Liver (tissue), 9 donors: ENCODE data around the gene DNM2. TPM values are rescaled to one million over a fixed set of nuclear protein-coding genes. Genes with fewer than 3 reads are reported as not detected.
"Not testable (repeated sequence)": the region's sequence is repeated elsewhere in the genome, so short reads cannot be mapped to it uniquely, and the experiment has no call there.

Experiments used
- DNase-seq: peaks from one replicate; pipeline ENCODE4 v3.0.0-alpha.2; 2017; ENCODE audit warnings: low spot score
- H3K27ac ChIP-seq, 2 donors: one replicate each; pipeline ENCODE4 v1.7.0; 2013; ENCODE audit warnings: inconsistent platforms in 2 of 2, low read length in 2 of 2, control low read depth in 1 of 2, low read depth in 1 of 2, mild to moderate bottlenecking in 1 of 2
- H3K27me3 ChIP-seq, 4 donors: one replicate each; pipeline versions ENCODE4 v1.6.1 to v1.7.0; 2013; ENCODE audit warnings: low read length in 3 of 4, inconsistent platforms in 1 of 4, mild to moderate bottlenecking in 1 of 4, moderate library complexity in 1 of 4; ENCODE audit not compliant: control insufficient read depth in 4 of 4, insufficient read depth in 4 of 4
- H3K36me3 ChIP-seq, 4 donors: one replicate each; pipeline versions ENCODE4 v1.6.1 to v1.7.0; 2013; ENCODE audit warnings: low read length in 3 of 4, mild to moderate bottlenecking in 3 of 4, low read depth in 1 of 4, moderate library complexity in 1 of 4; ENCODE audit not compliant: control insufficient read depth in 4 of 4, insufficient read depth in 3 of 4
- H3K4me1 ChIP-seq, 4 donors: one replicate each; pipeline versions ENCODE4 v1.6.1 to v1.7.0; 2013; ENCODE audit warnings: low read length in 3 of 4, mild to moderate bottlenecking in 3 of 4, moderate library complexity in 1 of 4; ENCODE audit not compliant: control insufficient read depth in 4 of 4, insufficient read depth in 4 of 4
- H3K4me3 ChIP-seq, 3 donors: one replicate each; pipeline versions ENCODE4 v1.6.1 to v1.7.0; 2013; ENCODE audit warnings: low read length in 3 of 3, control low read depth in 1 of 3, low read depth in 1 of 3, mild to moderate bottlenecking in 1 of 3
- H3K9ac ChIP-seq, 2 donors: one replicate each; pipeline ENCODE4 v1.7.0; 2013; ENCODE audit warnings: low read length in 2 of 2, mild to moderate bottlenecking in 2 of 2, moderate library complexity in 2 of 2, control low read depth in 1 of 2, low read depth in 1 of 2
- H3K9me3 ChIP-seq, 4 donors: one replicate each; pipeline versions ENCODE4 v1.6.1 to v1.7.0; 2013; ENCODE audit warnings: low read length in 3 of 4; ENCODE audit not compliant: control insufficient read depth in 4 of 4
- EGR1 ChIP-seq, 2 donors: IDR thresholded peaks; 2 replicates each; pipeline ENCODE4 v1.6.1; 2016 to 2018; ENCODE audit warnings: antibody characterized with exemption in 2 of 2, low read depth in 2 of 2
- FOXA2 ChIP-seq: IDR thresholded peaks from 2 replicates; pipeline ENCODE4 v1.6.1; 2016; ENCODE audit warnings: antibody characterized with exemption
- HNF4A ChIP-seq, 2 donors: conservative IDR thresholded peaks; 2 replicates each; pipeline ENCODE4 v1.6.1; 2016; ENCODE audit warnings: antibody characterized with exemption in 2 of 2, mild to moderate bottlenecking in 2 of 2
- HNF4G ChIP-seq: IDR thresholded peaks from 2 replicates; pipeline ENCODE4 v1.6.1; 2016; ENCODE audit warnings: antibody characterized with exemption
- NR2F2 ChIP-seq: IDR thresholded peaks from 2 replicates; pipeline ENCODE4 v1.6.1; 2016; ENCODE audit warnings: antibody characterized with exemption
- SP1 ChIP-seq: IDR thresholded peaks from 2 replicates; pipeline ENCODE4 v1.6.1; 2018; ENCODE audit warnings: antibody characterized with exemption, mild to moderate bottlenecking
- YY1 ChIP-seq: IDR thresholded peaks from 2 replicates; pipeline ENCODE4 v1.6.1; 2016; ENCODE audit warnings: antibody characterized with exemption, mild to moderate bottlenecking
- WGBS: extraction: QIAGEN DNeasy Blood & Tissue Kit; methylation state at CpG from one replicate; pipeline ENCODE4 v1.1.7; 2013; 5-methylcytosine and 5-hydroxymethylcytosine counted together
- polyA plus RNA-seq, 2 donors: library from polyadenylated mRNA; stranded (reverse) in 1 of 2; unstranded in 1 of 2; fragments of 200-250 nt in 1 of 2; fragments of >200 nt in 1 of 2; fragmentation: Nextera tagmentation in 1 of 2; extraction: Ambion mirVana in 1 of 2; gene quantifications; one replicate each; pipeline versions ENCODE4 v1.2.1 to v1.2.3, GENCODE V29; 2013 to 2015
- total RNA-seq, 2 donors: library from RNA; depleted of rRNA; stranded (reverse); fragments of >200 nt; gene quantifications; one replicate each; pipeline ENCODE4 v1.2.3, GENCODE V29; 2014
- TF ChIP-seq, protein P1 (sequence below): IDR thresholded peaks from 2 replicates; pipeline ENCODE4 v1.6.1; 2016; ENCODE audit warnings: antibody characterized with exemption
- TF ChIP-seq, protein P2 (sequence below): IDR thresholded peaks from 2 replicates; pipeline ENCODE4 v1.6.1; 2016; ENCODE audit warnings: antibody characterized with exemption, mild to moderate bottlenecking
- TF ChIP-seq, protein P3 (sequence below): IDR thresholded peaks from 2 replicates; pipeline ENCODE4 v1.6.1; 2016; ENCODE audit warnings: antibody characterized with exemption
- donor health status: healthy.
- donor health status: healthy.
- donor health status: healthy.
- donor health status: healthy.
- donor health status: healthy.

Gene DNM2
- total and polyA plus RNA-seq, 4 donors, result 23.1 to 95.1 (median 59.1) TPM

DNA sequence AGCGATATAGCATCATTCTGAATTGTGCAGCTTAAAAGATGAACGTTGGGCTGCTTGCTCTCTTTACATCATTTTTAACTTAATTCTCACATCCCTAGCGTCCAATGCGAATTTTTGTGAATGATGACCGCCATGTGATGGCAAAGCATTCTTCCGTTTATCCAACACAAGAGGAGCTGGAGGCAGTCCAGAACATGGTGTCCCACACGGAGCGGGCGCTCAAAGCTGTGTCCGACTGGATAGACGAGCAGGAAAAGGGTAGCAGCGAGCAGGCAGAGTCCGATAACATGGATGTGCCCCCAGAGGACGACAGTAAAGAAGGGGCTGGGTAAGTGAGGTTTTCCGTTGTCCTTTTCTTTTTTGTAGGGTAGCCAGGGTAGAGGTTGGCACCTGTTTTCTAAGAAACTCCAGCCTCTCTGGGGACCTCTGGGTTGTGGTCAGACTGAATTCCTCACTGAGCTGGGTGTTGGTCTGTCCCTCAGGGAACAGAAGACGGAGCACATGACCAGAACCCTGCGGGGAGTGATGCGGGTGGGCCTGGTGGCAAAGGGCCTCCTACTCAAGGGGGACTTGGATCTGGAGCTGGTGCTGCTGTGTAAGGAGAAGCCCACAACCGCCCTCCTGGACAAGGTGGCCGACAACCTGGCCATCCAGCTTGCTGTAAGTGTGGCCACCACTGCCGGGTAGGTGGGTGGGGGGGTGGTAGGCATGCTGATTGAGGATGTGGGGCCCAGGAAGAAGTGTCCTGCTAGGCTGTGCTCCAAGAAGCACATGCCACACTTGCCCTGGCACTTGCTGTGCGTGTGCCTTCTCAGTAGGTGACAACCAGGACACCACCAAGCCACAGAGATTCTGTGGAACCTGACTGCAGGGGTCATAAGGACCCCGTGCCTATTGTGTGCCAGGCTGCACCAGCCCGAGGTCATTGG is 46.7 kb upstream of the DNM2 start:
- Histone ChIP-seq H3K4me1 (peaks cover 3 to 19% (median 10%) of the 10 kb centered on the region in 4 donors), H3K27me3 (no peaks in the 10 kb centered on the region), H3K9ac (no peak overlapping the region), H3K4me3 (no peak overlapping the region), H3K36me3 (peaks cover 3 to 26% (median 6%) of the 10 kb centered on the region in 4 donors), H3K27ac (no peak overlapping the region), H3K9me3 (no peaks in the 10 kb centered on the region)
- 91% methylated on average over 24 of the region's 24 CpGs for WGBS
- DNase-seq, result no peak
- TF ChIP-seq, protein P1, sequence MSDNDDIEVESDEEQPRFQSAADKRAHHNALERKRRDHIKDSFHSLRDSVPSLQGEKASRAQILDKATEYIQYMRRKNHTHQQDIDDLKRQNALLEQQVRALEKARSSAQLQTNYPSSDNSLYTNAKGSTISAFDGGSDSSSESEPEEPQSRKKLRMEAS, result no peak
- TF ChIP-seq NR2F2, result no peak
- no peak for TF ChIP-seq YY1
- no peak for TF ChIP-seq EGR1 (IDR thresholded peaks at IDR 0.05; ENCODE audit: low read depth in 2 of 2)
- TF ChIP-seq HNF4G, result no peak
- no peak for TF ChIP-seq SP1
- TF ChIP-seq FOXA2, result no peak
- TF ChIP-seq, protein P2, sequence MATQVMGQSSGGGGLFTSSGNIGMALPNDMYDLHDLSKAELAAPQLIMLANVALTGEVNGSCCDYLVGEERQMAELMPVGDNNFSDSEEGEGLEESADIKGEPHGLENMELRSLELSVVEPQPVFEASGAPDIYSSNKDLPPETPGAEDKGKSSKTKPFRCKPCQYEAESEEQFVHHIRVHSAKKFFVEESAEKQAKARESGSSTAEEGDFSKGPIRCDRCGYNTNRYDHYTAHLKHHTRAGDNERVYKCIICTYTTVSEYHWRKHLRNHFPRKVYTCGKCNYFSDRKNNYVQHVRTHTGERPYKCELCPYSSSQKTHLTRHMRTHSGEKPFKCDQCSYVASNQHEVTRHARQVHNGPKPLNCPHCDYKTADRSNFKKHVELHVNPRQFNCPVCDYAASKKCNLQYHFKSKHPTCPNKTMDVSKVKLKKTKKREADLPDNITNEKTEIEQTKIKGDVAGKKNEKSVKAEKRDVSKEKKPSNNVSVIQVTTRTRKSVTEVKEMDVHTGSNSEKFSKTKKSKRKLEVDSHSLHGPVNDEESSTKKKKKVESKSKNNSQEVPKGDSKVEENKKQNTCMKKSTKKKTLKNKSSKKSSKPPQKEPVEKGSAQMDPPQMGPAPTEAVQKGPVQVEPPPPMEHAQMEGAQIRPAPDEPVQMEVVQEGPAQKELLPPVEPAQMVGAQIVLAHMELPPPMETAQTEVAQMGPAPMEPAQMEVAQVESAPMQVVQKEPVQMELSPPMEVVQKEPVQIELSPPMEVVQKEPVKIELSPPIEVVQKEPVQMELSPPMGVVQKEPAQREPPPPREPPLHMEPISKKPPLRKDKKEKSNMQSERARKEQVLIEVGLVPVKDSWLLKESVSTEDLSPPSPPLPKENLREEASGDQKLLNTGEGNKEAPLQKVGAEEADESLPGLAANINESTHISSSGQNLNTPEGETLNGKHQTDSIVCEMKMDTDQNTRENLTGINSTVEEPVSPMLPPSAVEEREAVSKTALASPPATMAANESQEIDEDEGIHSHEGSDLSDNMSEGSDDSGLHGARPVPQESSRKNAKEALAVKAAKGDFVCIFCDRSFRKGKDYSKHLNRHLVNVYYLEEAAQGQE, result no peak
- no peak for TF ChIP-seq HNF4A (conservative IDR thresholded peaks at IDR 0.05)
- TF ChIP-seq, protein P3, sequence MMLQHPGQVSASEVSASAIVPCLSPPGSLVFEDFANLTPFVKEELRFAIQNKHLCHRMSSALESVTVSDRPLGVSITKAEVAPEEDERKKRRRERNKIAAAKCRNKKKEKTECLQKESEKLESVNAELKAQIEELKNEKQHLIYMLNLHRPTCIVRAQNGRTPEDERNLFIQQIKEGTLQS, result no peak

DNA sequence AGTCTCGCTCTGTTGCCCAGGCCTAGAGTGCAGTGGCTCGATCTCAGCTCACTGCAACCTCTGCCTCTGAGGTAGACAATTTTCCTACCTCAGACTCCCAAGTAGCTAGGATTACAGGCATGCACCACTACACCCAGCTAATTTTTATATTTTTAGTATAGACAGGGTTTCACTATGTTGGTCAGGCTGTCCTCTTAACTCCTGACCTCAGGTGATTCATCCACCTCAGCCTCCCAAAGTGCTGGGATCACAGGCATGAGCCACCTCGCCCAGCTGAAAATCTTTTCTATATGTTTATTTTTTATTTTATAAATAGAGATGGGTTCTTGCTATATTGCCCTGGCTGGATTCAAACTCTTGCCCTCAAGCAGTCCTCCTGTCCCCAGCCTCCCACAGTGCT is 46.0 kb upstream of the DNM2 start:
- not testable (repeated sequence) for H3K4me3 ChIP-seq, H3K27ac ChIP-seq, H3K9me3 ChIP-seq, H3K9ac ChIP-seq, H3K27me3 ChIP-seq, DNase-seq
- Histone ChIP-seq H3K36me3 (peaks cover 2 to 26% (median 6%) of the 10 kb centered on the region in 4 donors), H3K4me1 (peaks cover 3 to 21% (median 11%) of the 10 kb centered on the region in 4 donors)
- 97% methylated on average over 3 of the region's 3 CpGs for WGBS

DNA sequence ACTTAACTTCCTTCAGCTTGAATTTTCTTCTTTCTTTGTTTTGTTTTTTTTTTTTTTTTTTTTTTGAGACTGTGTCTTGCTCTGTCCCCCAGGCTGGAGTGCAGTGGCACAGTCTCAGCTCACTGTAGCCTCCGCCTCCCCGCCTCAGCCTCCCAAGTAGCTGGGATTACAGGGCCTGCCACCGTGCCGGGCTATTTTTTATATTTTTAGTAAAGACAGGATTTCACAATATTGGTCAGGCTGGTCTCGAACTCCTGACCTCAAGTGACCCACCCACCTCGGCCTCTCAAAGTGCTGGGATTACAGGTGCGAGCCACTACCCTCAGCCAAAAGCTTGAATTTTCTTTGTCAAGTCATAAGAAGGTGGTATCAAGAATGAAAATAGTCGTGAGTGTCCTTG is 42.7 kb upstream of the DNM2 start:
- 66% methylated on average over 8 of the region's 8 CpGs for WGBS
- H3K27ac ChIP-seq, H3K4me3 ChIP-seq, DNase-seq, H3K27me3 ChIP-seq, H3K9ac ChIP-seq, H3K9me3 ChIP-seq: not testable (repeated sequence)
- Histone ChIP-seq H3K4me1 (peaks cover 3 to 36% (median 24%) of the 10 kb centered on the region in 4 donors), H3K36me3 (peaks cover 8 to 56% (median 23%) of the 10 kb centered on the region in 4 donors)
